Kidney (tissue), 14 donors: ENCODE data around the gene GRM2. TPM values are rescaled to one million over a fixed set of nuclear protein-coding genes. Genes with fewer than 3 reads are reported as not detected.

Source experiments
- DNase-seq, 5 donors: peaks; one replicate each; pipeline ENCODE4 v3.0.0-alpha.2; 2013 to 2020
- FAIRE-seq: peaks from 2 replicates; lab custom pipeline; 2012; peaks lifted over from hg19 to GRCh38; lab: Jason Lieb, UNC
- H3K27ac ChIP-seq, 2 donors: one replicate each; pipeline ENCODE4 v1.7.0; 2013; ENCODE audit warnings: low read depth in 2 of 2, low read length in 2 of 2, inconsistent platforms in 1 of 2
- H3K27me3 ChIP-seq: one replicate; pipeline ENCODE4 v1.7.1; 2013; ENCODE audit warnings: low read length, inconsistent platforms; ENCODE audit not compliant: control insufficient read depth, insufficient read depth
- H3K36me3 ChIP-seq, 3 donors: one replicate each; pipeline versions ENCODE4 v1.7.0 to v1.7.1; 2013; ENCODE audit warnings: low read length in 3 of 3, control low read depth in 1 of 3, inconsistent platforms in 1 of 3; ENCODE audit not compliant: insufficient read depth in 3 of 3, control insufficient read depth in 2 of 3
- H3K4me1 ChIP-seq, 3 donors: one replicate each; pipeline versions ENCODE4 v1.7.0 to v1.7.1; 2013; ENCODE audit warnings: low read length in 3 of 3, inconsistent platforms in 1 of 3, low read depth in 1 of 3; ENCODE audit not compliant: control insufficient read depth in 2 of 3, insufficient read depth in 2 of 3
- H3K4me3 ChIP-seq, 3 donors: one replicate each; pipeline versions ENCODE4 v1.7.0 to v1.8.1; 2013; ENCODE audit warnings: low read length in 3 of 3, control low read depth in 1 of 3, inconsistent platforms in 1 of 3
- H3K9ac ChIP-seq, 3 donors: one replicate each; pipeline versions ENCODE4 v1.7.0 to v1.7.1; 2013; ENCODE audit warnings: low read length in 3 of 3, control low read depth in 1 of 3, inconsistent platforms in 1 of 3
- H3K9me3 ChIP-seq, 3 donors: one replicate each; pipeline versions ENCODE4 v1.7.0 to v1.7.1; 2013; ENCODE audit warnings: low read length in 3 of 3, control low read depth in 1 of 3, inconsistent platforms in 1 of 3; ENCODE audit not compliant: control insufficient read depth in 2 of 3, insufficient read depth in 1 of 3
- intact Hi-C: fragments of 100-400 bp; cut with DNase I; formaldehyde crosslinking; loops from one replicate; pipeline ENCODE4 v1.11.1; 2022
- polyA plus RNA-seq: library from polyadenylated mRNA; stranded (reverse); fragments of 350-450 nt; fragmentation: Illumina TruSeq; extraction: RNeasy Lipid Tissue Mini Kit (QIAGEN cat#74804); gene quantifications from one replicate; pipeline ENCODE4 v1.2.3, GENCODE V29; 2014; ENCODE audit warnings: low read depth, low replicate concordance; ENCODE audit not compliant: insufficient read depth
- total RNA-seq: library from RNA; stranded (reverse); fragmentation: NEBNext Ultra II Directional; extraction: Animal tissue kit (Norgen Biotek cat#: 25700); gene quantifications from one replicate; pipeline ENCODE4 v1.2.1, GENCODE V29; 2021
- TF ChIP-seq, protein P1 (sequence below): IDR thresholded peaks from 3 replicates; pipeline ENCODE4 v1.5.1; 2012; ENCODE audit warnings: mild to moderate bottlenecking, moderate library complexity, borderline replicate concordance; ENCODE audit not compliant: insufficient read depth; ENCODE audit errors: extremely low read depth
- donor health status: control.
- donor health status: control.
- donor health status: control.
- donor health status: control.
- donor health status: control.
- donor health status: DM: yes; HTN: yes; CAD: no.
- donor health status: Normal renal cell carcinoma (clear cell type).

GRM2 gene
- total and polyA plus RNA-seq, 2 donors from 2014 or later, result 0.57 TPM; not detected in 1

GRCh38 chr3:51682526-51682925, 24.3 kb upstream of the GRM2 start:
- intact Hi-C loops, result no loop called here
- no peak overlapping the region for H3K27ac ChIP-seq
- TF ChIP-seq, protein P1, sequence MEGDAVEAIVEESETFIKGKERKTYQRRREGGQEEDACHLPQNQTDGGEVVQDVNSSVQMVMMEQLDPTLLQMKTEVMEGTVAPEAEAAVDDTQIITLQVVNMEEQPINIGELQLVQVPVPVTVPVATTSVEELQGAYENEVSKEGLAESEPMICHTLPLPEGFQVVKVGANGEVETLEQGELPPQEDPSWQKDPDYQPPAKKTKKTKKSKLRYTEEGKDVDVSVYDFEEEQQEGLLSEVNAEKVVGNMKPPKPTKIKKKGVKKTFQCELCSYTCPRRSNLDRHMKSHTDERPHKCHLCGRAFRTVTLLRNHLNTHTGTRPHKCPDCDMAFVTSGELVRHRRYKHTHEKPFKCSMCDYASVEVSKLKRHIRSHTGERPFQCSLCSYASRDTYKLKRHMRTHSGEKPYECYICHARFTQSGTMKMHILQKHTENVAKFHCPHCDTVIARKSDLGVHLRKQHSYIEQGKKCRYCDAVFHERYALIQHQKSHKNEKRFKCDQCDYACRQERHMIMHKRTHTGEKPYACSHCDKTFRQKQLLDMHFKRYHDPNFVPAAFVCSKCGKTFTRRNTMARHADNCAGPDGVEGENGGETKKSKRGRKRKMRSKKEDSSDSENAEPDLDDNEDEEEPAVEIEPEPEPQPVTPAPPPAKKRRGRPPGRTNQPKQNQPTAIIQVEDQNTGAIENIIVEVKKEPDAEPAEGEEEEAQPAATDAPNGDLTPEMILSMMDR, result no peak
- H3K4me1 ChIP-seq, result peaks cover 0 to 46% (median 16%) of the 10 kb centered on the region in 3 donors
- no peak overlapping the region for H3K4me3 ChIP-seq
- H3K27me3 ChIP-seq, result no peaks in the 10 kb centered on the region
- FAIRE-seq (no peak), DNase-seq (peak in 1 of 5 donors; percentile 38)
- peaks cover 0 to 27% (median 15%) of the 10 kb centered on the region in 3 donors for H3K36me3 ChIP-seq
- H3K9me3 ChIP-seq, result no peaks in the 10 kb centered on the region
- no peak overlapping the region for H3K9ac ChIP-seq

DNA sequence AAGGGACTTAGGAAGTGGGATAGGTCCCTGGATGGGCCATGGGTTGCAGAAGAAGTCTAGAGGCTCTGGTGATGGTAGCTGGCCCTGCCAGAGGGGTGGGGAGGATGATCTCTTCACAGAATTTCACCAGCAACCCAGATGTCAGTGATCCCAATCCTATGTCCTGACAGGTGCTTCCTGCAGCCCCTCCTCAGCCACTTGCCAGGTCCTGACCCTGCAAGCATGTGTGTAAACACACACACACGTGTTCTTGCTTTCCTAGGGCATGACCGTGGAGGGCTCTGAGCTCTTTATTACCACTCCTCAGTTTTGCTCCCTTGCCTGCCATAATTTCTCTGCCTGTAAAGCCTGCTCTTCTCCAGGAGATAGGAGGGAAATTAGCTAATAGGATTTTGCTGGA, 23.3 kb upstream of the GRM2 start:
- Histone ChIP-seq H3K9me3 (no peaks in the 10 kb centered on the region), H3K36me3 (peaks cover 0 to 33% (median 23%) of the 10 kb centered on the region in 3 donors), H3K4me1 (peaks cover 0 to 50% (median 16%) of the 10 kb centered on the region in 3 donors), H3K27ac (peak overlapping the region in 1 of 2 donors; percentile 1), H3K9ac (no peak overlapping the region), H3K4me3 (no peak overlapping the region), H3K27me3 (no peaks in the 10 kb centered on the region)
- FAIRE-seq (no peak), DNase-seq (peak in 1 of 5 donors; percentile 20)
- intact Hi-C loops, result no loop called here
- TF ChIP-seq, protein P1, result no peak

DNA sequence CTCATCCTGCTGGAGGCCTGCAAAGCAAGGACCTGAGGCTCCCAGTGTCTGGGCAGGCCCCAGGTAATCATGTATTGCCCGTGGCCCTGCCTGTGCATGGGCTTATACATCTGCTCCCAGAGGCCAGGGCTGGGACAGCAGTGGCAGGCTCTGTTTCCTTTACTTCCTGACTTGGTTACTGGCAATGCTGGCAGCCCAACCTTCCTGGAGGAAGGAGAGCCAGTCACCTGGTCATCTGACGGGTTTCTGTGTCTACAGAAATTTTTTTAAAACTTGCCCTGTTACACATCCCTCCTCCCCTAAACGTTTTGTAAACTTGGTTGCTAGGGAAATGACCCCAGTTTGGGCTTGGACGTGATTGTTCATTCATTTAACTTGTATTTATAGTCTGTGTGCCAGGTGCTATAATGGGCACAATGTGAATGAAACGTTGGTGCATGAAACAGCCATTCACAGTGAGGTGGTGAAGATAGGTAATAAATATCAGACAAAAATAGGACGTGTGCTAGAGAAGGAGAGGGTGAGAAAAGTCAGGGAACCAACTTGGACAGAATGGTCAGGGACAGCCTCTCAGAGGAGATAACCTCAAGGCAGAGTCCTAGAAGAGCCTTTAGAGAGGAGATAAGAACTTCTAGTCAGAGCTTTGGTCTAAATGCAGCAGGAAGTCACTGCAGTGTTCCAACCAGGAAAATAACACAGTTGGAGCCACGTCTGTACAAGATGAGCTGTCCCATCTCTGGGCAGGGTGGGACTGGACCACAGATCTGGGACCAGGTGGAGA, 21.7 kb upstream of the GRM2 start:
- Histone ChIP-seq H3K36me3 (peaks cover 0 to 33% (median 26%) of the 10 kb centered on the region in 3 donors), H3K27ac (peak overlapping the region; percentile 81 to 87), H3K27me3 (no peaks in the 10 kb centered on the region), H3K9me3 (no peaks in the 10 kb centered on the region), H3K9ac (no peak overlapping the region), H3K4me1 (peaks cover 0 to 50% (median 16%) of the 10 kb centered on the region in 3 donors), H3K4me3 (no peak overlapping the region)
- TF ChIP-seq, protein P1, result no peak
- no peak for FAIRE-seq
- no peak for DNase-seq
- intact Hi-C loops, result no loop called here
